Gastroesophageal sphincter (tissue), 4 donors: ENCODE measurements around the gene MEFV. TPM values are rescaled to one million over a fixed set of nuclear protein-coding genes. Genes with fewer than 3 reads are reported as not detected.
"Not testable (repeated sequence)": the region's sequence is repeated elsewhere in the genome, so short reads cannot be mapped to it uniquely, and the experiment has no call there.

Experiments
- ATAC-seq: fragments of 150-250 bp; one replicate; pipeline ENCODE4 v1.9.1; 2016; ENCODE audit warnings: mild to moderate bottlenecking, moderate library complexity
- H3K27ac ChIP-seq, 4 donors: fragments of 200-600 bp; sonication (generic) in 3 of 4; 1 replicate in 3 of 4; 2 replicates in 1 of 4; pipeline ENCODE4 v1.5.1; 2016 to 2019
- H3K27me3 ChIP-seq: fragments of 200-600 bp; sonication (generic); one replicate; pipeline ENCODE4 v1.5.1; 2019
- H3K36me3 ChIP-seq, 2 donors: fragments of 200-600 bp; sonication (generic); one replicate each; pipeline ENCODE4 v1.5.1; 2019; ENCODE audit warnings: control low read depth in 1 of 2
- H3K4me1 ChIP-seq, 3 donors: fragments of 200-600 bp; sonication (generic); 1 replicate in 2 of 3; 2 replicates in 1 of 3; pipeline ENCODE4 v1.5.1; 2016 to 2019; ENCODE audit warnings: control low read depth in 2 of 3
- H3K4me3 ChIP-seq, 2 donors: fragments of 200-600 bp; sonication (generic); one replicate each; pipeline ENCODE4 v1.5.1; 2019; ENCODE audit warnings: mild to moderate bottlenecking in 1 of 2, moderate library complexity in 1 of 2
- H3K9me3 ChIP-seq, 3 donors: fragments of 200-600 bp; sonication (generic); one replicate each; pipeline ENCODE4 v1.5.1; 2017 to 2019; ENCODE audit warnings: control low read depth in 2 of 3
- CTCF ChIP-seq, 4 experiments: fragments of 200-600 bp in 2 of 4; fragments of 450-650 bp in 2 of 4; sonication (generic) in 1 of 4; IDR thresholded peaks; one replicate each; pipeline ENCODE4 v1.5.1; 2017 to 2019; ENCODE audit warnings: antibody characterized with exemption in 4 of 4, mild to moderate bottlenecking in 2 of 4, moderate library complexity in 2 of 4
- EP300 ChIP-seq: sonication (generic); formaldehyde crosslinking; IDR thresholded peaks from one replicate; pipeline ENCODE4 v1.6.1; 2017; ENCODE audit warnings: antibody characterized with exemption, mild to moderate bottlenecking
- POLR2A ChIP-seq, 2 donors: fragments of 450-650 bp; IDR thresholded peaks; one replicate each; pipeline ENCODE4 v1.6.1; 2017; ENCODE audit warnings: antibody characterized with exemption in 2 of 2, mild to moderate bottlenecking in 2 of 2, moderate library complexity in 1 of 2
- POLR2AphosphoS5 ChIP-seq: sonication (generic); formaldehyde crosslinking; IDR thresholded peaks from one replicate; pipeline ENCODE4 v1.6.1; 2017; ENCODE audit warnings: antibody characterized with exemption
- WGBS, 2 donors: methylation state at CpG; one replicate each; pipeline ENCODE4 v1.1.5; 2018; ENCODE audit warnings: low coverage in 1 of 2; 5-methylcytosine and 5-hydroxymethylcytosine counted together
- total RNA-seq, 4 donors: library from RNA; depleted of rRNA; stranded (reverse); fragments of >200 nt; gene quantifications; one replicate each; pipeline ENCODE4 v1.1.0, GENCODE V29; 2016

MEFV gene
- total RNA-seq, 4 donors from 2014 or later = 1.2 to 3.4 (median 1.7) TPM

GRCh38 chr16:3198334-3199072, 57.9 kb downstream of the MEFV start:
- Histone ChIP-seq H3K4me3 (no peak overlapping the region), H3K27ac (no peak overlapping the region), H3K36me3 (no peaks in the 10 kb centered on the region), H3K27me3 (peaks cover 86% of the 10 kb centered on the region), H3K9me3 (peaks cover 0 to 7% (median 0%) of the 10 kb centered on the region in 3 donors), H3K4me1 (no peaks in the 10 kb centered on the region)
- no peak for ATAC-seq
- WGBS, 2 donors = 68% methylated on average over 13 of the region's 13 CpGs; no CpG with 5 or more reads in 1 of the 2 donors
- no peak for TF ChIP-seq POLR2A (IDR thresholded peaks at IDR 0.05)
- no peak for TF ChIP-seq EP300
- no peak for TF ChIP-seq CTCF (IDR thresholded peaks at IDR 0.05)
- TF ChIP-seq POLR2AphosphoS5 = no peak

- 61 to 63% methylated on average over 3 of the region's 3 CpGs for WGBS, 2 donors
- ATAC-seq = not testable (repeated sequence)
Observed at GRCh38 chr16:3197694-3198333, 58.6 kb downstream of the MEFV start.

GRCh38 chr16:3195975-3196374, 60.5 kb downstream of the MEFV start:
- Histone ChIP-seq H3K4me3 (no peak overlapping the region), H3K4me1 (peaks cover 0 to 9% (median 0%) of the 10 kb centered on the region in 3 donors), H3K27ac (no peak overlapping the region), H3K9me3 (peaks cover 0 to 6% (median 0%) of the 10 kb centered on the region in 3 donors), H3K27me3 (peaks cover 91% of the 10 kb centered on the region), H3K36me3 (no peaks in the 10 kb centered on the region)
- TF ChIP-seq POLR2A (IDR thresholded peaks at IDR 0.05) = no peak
- TF ChIP-seq EP300 = no peak
- no peak for TF ChIP-seq CTCF (IDR thresholded peaks at IDR 0.05)
- 41 to 86% methylated on average over 4 of the region's 10 CpGs for WGBS, 2 donors
- no peak for ATAC-seq

More at GRCh38 chr16:3197694-3198333, 58.6 kb downstream of the MEFV start:
- not testable (repeated sequence) for H3K9me3 ChIP-seq, H3K4me1 ChIP-seq, H3K36me3 ChIP-seq, H3K4me3 ChIP-seq, H3K27ac ChIP-seq
- peaks cover 86% of the 10 kb centered on the region for H3K27me3 ChIP-seq

- peaks cover 0 to 15% (median 0%) of the 10 kb centered on the region in 3 donors for H3K4me1 ChIP-seq
- H3K9me3 ChIP-seq = peaks cover 0 to 6% (median 0%) of the 10 kb centered on the region in 3 donors
- no peak for ATAC-seq
- H3K27ac ChIP-seq = no peak overlapping the region
- no peaks in the 10 kb centered on the region for H3K36me3 ChIP-seq
- H3K4me3 ChIP-seq = no peak overlapping the region
- WGBS, 2 donors = 70 to 81% methylated on average over 6 to 7 of the region's 20 CpGs
- TF ChIP-seq POLR2AphosphoS5 (no peak), POLR2A (IDR thresholded peaks at IDR 0.05) (no peak), CTCF (IDR thresholded peaks at IDR 0.05) (no peak)
- peaks cover 93% of the 10 kb centered on the region for H3K27me3 ChIP-seq
Observed at GRCh38 chr16:3194792-3195191, 61.6 kb downstream of the MEFV start.

- peaks cover 95% of the 10 kb centered on the region for H3K27me3 ChIP-seq
- 81 to 96% methylated on average over 4 to 11 of the region's 49 CpGs for WGBS, 2 donors
Observed at GRCh38 chr16:3193221-3194212, 62.9 kb downstream of the MEFV start.

More at GRCh38 chr16:3193221-3194212, 62.9 kb downstream of the MEFV start:
- Histone ChIP-seq H3K27ac (no peak overlapping the region), H3K4me3 (no peak overlapping the region), H3K4me1 (peaks cover 0 to 28% (median 3%) of the 10 kb centered on the region in 3 donors), H3K9me3 (peaks cover 0 to 6% (median 0%) of the 10 kb centered on the region in 3 donors), H3K36me3 (no peaks in the 10 kb centered on the region)
- TF ChIP-seq POLR2AphosphoS5 = no peak
- no peak for TF ChIP-seq EP300
- no peak for TF ChIP-seq POLR2A (IDR thresholded peaks at IDR 0.05)
- TF ChIP-seq CTCF (IDR thresholded peaks at IDR 0.05) = no peak
- ATAC-seq = no peak
